ENCODE data around the gene PLEKHA5. TPM values are rescaled to one million over a fixed set of nuclear protein-coding genes. Genes with fewer than 3 reads are reported as not detected.

Gene PLEKHA5
- total and polyA plus RNA-seq, 2 experiments from 2014 or later = 82.8 to 112 TPM

DNA sequence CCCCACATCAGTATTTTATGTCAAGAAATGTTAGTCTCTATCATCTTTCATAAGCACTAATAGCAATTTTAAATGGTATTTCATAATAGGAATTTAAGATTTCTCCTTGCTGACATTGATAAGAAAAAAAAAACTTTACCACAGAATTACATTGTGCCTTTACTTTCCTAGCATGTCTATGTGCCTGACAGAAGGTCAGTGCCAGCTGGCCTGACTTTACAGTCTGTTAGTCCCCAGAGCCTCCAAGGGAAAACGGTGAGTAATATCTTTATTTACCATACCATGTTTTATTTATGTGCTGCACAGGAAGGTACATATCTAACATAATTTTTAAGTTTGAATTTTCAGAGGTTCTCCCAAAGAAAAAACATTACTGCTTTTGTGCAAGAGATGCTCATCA lies 157.8 kb downstream of the PLEKHA5 start (continued):
- TF ChIP-seq, protein P1, sequence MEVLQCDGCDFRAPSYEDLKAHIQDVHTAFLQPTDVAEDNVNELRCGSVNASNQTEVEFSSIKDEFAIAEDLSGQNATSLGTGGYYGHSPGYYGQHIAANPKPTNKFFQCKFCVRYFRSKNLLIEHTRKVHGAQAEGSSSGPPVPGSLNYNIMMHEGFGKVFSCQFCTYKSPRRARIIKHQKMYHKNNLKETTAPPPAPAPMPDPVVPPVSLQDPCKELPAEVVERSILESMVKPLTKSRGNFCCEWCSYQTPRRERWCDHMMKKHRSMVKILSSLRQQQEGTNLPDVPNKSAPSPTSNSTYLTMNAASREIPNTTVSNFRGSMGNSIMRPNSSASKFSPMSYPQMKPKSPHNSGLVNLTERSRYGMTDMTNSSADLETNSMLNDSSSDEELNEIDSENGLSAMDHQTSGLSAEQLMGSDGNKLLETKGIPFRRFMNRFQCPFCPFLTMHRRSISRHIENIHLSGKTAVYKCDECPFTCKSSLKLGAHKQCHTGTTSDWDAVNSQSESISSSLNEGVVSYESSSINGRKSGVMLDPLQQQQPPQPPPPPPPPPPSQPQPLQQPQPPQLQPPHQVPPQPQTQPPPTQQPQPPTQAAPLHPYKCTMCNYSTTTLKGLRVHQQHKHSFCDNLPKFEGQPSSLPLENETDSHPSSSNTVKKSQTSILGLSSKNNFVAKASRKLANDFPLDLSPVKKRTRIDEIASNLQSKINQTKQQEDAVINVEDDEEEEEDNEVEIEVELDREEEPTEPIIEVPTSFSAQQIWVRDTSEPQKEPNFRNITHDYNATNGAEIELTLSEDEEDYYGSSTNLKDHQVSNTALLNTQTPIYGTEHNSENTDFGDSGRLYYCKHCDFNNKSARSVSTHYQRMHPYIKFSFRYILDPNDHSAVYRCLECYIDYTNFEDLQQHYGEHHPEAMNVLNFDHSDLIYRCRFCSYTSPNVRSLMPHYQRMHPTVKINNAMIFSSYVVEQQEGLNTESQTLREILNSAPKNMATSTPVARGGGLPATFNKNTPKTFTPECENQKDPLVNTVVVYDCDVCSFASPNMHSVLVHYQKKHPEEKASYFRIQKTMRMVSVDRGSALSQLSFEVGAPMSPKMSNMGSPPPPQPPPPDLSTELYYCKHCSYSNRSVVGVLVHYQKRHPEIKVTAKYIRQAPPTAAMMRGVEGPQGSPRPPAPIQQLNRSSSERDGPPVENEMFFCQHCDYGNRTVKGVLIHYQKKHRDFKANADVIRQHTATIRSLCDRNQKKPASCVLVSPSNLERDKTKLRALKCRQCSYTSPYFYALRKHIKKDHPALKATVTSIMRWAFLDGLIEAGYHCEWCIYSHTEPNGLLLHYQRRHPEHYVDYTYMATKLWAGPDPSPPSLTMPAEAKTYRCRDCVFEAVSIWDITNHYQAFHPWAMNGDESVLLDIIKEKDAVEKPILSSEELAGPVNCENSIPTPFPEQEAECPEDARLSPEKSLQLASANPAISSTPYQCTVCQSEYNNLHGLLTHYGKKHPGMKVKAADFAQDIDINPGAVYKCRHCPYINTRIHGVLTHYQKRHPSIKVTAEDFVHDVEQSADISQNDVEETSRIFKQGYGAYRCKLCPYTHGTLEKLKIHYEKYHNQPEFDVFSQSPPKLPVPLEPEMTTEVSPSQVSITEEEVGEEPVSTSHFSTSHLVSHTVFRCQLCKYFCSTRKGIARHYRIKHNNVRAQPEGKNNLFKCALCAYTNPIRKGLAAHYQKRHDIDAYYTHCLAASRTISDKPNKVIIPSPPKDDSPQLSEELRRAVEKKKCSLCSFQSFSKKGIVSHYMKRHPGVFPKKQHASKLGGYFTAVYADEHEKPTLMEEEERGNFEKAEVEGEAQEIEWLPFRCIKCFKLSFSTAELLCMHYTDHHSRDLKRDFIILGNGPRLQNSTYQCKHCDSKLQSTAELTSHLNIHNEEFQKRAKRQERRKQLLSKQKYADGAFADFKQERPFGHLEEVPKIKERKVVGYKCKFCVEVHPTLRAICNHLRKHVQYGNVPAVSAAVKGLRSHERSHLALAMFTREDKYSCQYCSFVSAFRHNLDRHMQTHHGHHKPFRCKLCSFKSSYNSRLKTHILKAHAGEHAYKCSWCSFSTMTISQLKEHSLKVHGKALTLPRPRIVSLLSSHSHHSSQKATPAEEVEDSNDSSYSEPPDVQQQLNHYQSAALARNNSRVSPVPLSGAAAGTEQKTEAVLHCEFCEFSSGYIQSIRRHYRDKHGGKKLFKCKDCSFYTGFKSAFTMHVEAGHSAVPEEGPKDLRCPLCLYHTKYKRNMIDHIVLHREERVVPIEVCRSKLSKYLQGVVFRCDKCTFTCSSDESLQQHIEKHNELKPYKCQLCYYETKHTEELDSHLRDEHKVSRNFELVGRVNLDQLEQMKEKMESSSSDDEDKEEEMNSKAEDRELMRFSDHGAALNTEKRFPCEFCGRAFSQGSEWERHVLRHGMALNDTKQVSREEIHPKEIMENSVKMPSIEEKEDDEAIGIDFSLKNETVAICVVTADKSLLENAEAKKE (CRISPR knock-in tag; IDR thresholded peaks at IDR 0.05) = no peak
- no peak for TF ChIP-seq CREB1 (CRISPR knock-in tag; IDR thresholded peaks at IDR 0.05; ENCODE audit: low read depth)
- no peak for TF ChIP-seq POLR2AphosphoS5 (IDR thresholded peaks at IDR 0.05; ENCODE audit: low read depth)
- no peak for TF ChIP-seq NANOG (IDR thresholded peaks at IDR 0.05; ENCODE audit: borderline replicate concordance)
- no peak for TF ChIP-seq EZH2 (IDR thresholded peaks at IDR 0.05; ENCODE audit: low read depth, unreplicated experiment)
- TF ChIP-seq ZNF114 (CRISPR knock-in tag; IDR thresholded peaks at IDR 0.05) = no peak

DNA sequence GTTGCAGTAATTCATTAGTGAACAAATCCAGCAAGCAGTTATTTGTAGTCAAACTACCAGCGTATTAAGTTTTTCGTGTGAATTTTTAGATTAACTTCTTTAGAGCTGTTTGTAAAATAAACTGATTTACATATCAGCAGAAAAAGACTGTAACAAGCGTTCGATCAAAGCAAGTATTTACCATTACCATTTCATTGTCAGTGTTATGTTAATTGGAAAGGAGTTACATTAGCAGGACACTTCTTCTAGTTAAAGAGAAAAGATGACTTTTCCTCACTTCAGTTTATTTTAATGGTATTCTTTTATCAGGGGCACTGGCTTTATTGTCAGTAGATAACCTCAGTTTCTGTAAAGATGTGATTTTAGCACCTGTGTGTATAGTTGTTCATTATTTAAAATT lies 158.6 kb downstream of the PLEKHA5 start:
- peaks cover 14% of the 10 kb centered on the region for H3K4me1 Mint-ChIP-seq
- Histone ChIP-seq H4K20me1 (replicated peaks; ENCODE audit: insufficient read depth) (no peaks in the 10 kb centered on the region), H3F3A (replicated peaks; ENCODE audit: low read depth) (peaks cover 7% of the 10 kb centered on the region), H3K4me3 (no peak overlapping the region), H3K79me2 (replicated peaks; ENCODE audit: insufficient read depth) (0 out of 2 replicates have a peak, but pooled peaks cover 3% of the 10 kb centered on the region), H3K27ac (ENCODE audit: low read depth) (no peak overlapping the region; the same call in 1 of the 2 replicates), H2AFZ (no peak overlapping the region), H3K4me1 (ENCODE audit: insufficient read depth) (peaks cover 3% of the 10 kb centered on the region; the same call in 1 of the 2 replicates), H3K27me3 (ENCODE audit: insufficient read depth) (no peaks in the 10 kb centered on the region), H3K4me2 (0 out of 2 replicates have a peak overlapping the region, but pooled peaks have one; percentile 4), H3K36me3 (ENCODE audit: insufficient read depth) (peaks cover 7% of the 10 kb centered on the region; the same call in 1 of the 2 replicates), H3K9me2 (ENCODE audit: insufficient read depth) (no peaks in the 10 kb centered on the region)
- peak; percentile 38 for DNase-seq (ENCODE audit: low spot score)
- H3K9me3 Mint-ChIP-seq = no peaks in the 10 kb centered on the region
- peaks cover 56% of the 10 kb centered on the region for H3K36me3 Mint-ChIP-seq (ENCODE audit: low read depth)
- TF ChIP-seq, protein P2, sequence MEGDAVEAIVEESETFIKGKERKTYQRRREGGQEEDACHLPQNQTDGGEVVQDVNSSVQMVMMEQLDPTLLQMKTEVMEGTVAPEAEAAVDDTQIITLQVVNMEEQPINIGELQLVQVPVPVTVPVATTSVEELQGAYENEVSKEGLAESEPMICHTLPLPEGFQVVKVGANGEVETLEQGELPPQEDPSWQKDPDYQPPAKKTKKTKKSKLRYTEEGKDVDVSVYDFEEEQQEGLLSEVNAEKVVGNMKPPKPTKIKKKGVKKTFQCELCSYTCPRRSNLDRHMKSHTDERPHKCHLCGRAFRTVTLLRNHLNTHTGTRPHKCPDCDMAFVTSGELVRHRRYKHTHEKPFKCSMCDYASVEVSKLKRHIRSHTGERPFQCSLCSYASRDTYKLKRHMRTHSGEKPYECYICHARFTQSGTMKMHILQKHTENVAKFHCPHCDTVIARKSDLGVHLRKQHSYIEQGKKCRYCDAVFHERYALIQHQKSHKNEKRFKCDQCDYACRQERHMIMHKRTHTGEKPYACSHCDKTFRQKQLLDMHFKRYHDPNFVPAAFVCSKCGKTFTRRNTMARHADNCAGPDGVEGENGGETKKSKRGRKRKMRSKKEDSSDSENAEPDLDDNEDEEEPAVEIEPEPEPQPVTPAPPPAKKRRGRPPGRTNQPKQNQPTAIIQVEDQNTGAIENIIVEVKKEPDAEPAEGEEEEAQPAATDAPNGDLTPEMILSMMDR (conservative IDR thresholded peaks at IDR 0.05; ENCODE audit: low read depth in 2 of 2) = no peak
- TF ChIP-seq, protein P3, sequence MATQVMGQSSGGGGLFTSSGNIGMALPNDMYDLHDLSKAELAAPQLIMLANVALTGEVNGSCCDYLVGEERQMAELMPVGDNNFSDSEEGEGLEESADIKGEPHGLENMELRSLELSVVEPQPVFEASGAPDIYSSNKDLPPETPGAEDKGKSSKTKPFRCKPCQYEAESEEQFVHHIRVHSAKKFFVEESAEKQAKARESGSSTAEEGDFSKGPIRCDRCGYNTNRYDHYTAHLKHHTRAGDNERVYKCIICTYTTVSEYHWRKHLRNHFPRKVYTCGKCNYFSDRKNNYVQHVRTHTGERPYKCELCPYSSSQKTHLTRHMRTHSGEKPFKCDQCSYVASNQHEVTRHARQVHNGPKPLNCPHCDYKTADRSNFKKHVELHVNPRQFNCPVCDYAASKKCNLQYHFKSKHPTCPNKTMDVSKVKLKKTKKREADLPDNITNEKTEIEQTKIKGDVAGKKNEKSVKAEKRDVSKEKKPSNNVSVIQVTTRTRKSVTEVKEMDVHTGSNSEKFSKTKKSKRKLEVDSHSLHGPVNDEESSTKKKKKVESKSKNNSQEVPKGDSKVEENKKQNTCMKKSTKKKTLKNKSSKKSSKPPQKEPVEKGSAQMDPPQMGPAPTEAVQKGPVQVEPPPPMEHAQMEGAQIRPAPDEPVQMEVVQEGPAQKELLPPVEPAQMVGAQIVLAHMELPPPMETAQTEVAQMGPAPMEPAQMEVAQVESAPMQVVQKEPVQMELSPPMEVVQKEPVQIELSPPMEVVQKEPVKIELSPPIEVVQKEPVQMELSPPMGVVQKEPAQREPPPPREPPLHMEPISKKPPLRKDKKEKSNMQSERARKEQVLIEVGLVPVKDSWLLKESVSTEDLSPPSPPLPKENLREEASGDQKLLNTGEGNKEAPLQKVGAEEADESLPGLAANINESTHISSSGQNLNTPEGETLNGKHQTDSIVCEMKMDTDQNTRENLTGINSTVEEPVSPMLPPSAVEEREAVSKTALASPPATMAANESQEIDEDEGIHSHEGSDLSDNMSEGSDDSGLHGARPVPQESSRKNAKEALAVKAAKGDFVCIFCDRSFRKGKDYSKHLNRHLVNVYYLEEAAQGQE (IDR thresholded peaks at IDR 0.05; ENCODE audit: unreplicated experiment) = no peak
- TF ChIP-seq JUNB (IDR thresholded peaks at IDR 0.05; ENCODE audit: unreplicated experiment) = no peak
- TF ChIP-seq NANOG (IDR thresholded peaks at IDR 0.05; ENCODE audit: borderline replicate concordance) = peak; percentile 65; the same call in 1 of the 2 replicates
- 0 out of 3 replicates have a peak overlapping the region, but pooled peaks have one; percentile 21 for H3K4me3 Mint-ChIP-seq
- H3K27me3 Mint-ChIP-seq (ENCODE audit: insufficient read depth, low read depth, poor library complexity) = peaks cover 5% of the 10 kb centered on the region
- ATAC-seq = peak; percentile 67
- no peak overlapping the region for H3K27ac Mint-ChIP-seq

Measured in GM23338 (cell line).